Activated T-cell treated with anti-CD3 and anti-CD28 coated beads, Interleukin-2, amount 50 U/mL, for 1 hour (primary cell): ENCODE results near the gene TAF6.

Experiments
- DNase-seq: peaks from one replicate; pipeline ENCODE4 v3.0.0-alpha.2; 2020

TAF6 gene

GRCh38 chr7:100064162-100064561 is 55.0 kb downstream of the TAF6 start:
- no peak for DNase-seq

- no peak for DNase-seq
Measured at GRCh38 chr7:100063376-100063775, 55.8 kb downstream of the TAF6 start.

- no peak for DNase-seq
Measured at GRCh38 chr7:100061518-100062193, 57.5 kb downstream of the TAF6 start.

- no peak for DNase-seq
Measured at GRCh38 chr7:100059251-100059739, 59.9 kb downstream of the TAF6 start.
